Hepatic stellate cell (primary cell): ENCODE measurements around the gene EPHA6.
"Not testable (repeated sequence)": the region's sequence is repeated elsewhere in the genome, so short reads cannot be mapped to it uniquely, and the experiment has no call there.

Source experiments
- DNase-seq: peaks from one replicate; pipeline ENCODE4 v3.0.0; 2011; ENCODE audit warnings: low spot score

The EPHA6 gene

GRCh38 chr3:96915445-96915844 is 101.1 kb downstream of the EPHA6 start:
- no peak for DNase-seq

GRCh38 chr3:96931119-96931862 is 116.9 kb downstream of the EPHA6 start:
- DNase-seq = no peak

DNA sequence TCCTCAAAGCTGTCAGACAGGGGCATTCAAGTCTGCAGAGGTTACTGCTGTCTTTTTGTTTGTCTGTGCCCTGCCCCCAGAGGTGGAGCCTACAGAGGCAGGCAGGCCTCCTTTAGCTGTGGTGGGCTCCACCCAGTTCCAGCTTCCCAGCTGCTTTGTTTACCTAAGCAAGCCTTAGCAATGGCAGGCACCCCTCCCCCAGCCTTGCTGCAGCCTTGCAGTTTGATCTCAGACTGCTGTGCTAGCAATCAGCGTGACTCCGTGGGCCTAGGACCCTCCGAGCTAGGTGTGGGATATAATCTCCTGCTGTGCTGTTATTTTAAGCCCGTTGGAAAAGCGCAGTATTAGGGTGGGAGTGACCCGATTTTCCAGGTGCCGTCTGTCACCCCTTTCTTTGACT is 127.7 kb downstream of the EPHA6 start:
- DNase-seq = not testable (repeated sequence)

- no peak for DNase-seq
Measured at GRCh38 chr3:96958856-96959255, 144.5 kb downstream of the EPHA6 start.

DNA sequence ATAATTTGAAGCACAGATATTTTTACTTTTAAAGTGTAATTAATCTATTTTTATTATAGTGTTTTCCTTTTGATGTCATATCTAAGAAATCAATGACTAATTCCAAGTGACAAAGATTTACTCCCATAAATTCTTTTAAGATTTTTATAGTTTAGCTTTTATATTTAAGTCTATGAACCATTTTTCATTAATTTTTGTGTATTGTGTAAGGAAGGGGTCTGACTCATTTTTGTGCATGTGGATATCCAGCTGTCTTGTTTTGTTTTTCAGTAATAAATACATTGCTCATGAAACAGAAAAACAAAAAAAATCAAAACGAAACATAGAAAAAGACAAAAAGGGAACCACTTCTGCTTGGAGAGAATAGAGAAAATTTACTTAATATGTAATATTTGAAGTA is 145.1 kb downstream of the EPHA6 start:
- no peak for DNase-seq

- DNase-seq = no peak
Measured at GRCh38 chr3:96959901-96960641, 145.7 kb downstream of the EPHA6 start.

DNA sequence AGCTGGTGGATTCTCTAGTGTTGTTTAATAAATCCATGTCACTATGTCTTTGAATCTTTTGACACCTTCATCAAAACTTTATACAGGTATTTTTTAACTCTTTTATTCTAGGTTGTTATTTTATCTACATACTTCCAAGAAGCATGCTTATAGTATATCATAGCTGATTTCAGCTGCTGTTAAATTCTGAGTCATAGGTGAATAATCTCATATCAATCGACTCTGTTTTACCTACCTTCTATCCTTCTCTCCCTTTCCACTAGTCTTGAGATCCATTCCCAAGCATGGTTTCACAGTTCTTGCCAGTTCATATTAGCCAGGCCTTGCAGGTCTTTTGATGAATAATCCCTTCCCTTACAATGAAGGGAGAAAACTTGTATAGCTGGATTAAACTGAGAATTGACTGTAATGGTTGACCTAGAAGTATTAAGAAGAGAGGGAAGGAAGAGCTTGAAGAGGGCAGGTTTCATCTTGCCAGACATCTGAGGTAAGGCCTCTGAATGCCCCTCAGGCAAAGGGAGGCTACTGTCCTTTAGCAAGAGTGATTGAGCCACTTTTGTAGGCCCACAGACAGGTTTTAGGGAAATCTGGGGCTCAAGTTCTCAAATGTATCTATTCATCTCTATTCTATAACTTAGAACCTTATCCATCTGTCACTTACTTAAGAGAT is 146.4 kb downstream of the EPHA6 start:
- no peak for DNase-seq

DNA sequence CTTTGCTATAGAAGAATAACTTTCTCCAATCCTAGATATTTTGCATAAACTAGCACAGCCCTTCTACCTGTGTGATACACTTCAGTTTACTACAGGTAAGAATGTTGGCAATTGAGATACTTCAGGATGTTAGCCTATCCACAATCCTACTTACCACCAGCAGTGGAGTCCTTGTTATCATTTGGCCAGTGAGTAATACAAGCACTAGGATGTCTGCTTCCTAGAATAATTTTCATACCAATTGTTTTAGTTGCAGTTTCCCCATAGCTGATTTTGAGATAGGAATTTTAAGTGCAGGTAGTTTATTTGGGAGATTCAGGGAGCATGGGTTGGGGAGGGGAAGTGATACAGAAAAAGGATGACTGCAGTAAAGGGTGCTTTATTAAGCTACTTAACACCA is 147.2 kb downstream of the EPHA6 start:
- DNase-seq = no peak

- no peak for DNase-seq
Measured at GRCh38 chr3:96966181-96966929, 152.0 kb downstream of the EPHA6 start.

GRCh38 chr3:96970211-96970610 is 155.8 kb downstream of the EPHA6 start:
- no peak for DNase-seq

GRCh38 chr3:96977671-96978070 is 163.3 kb downstream of the EPHA6 start:
- no peak for DNase-seq

DNA sequence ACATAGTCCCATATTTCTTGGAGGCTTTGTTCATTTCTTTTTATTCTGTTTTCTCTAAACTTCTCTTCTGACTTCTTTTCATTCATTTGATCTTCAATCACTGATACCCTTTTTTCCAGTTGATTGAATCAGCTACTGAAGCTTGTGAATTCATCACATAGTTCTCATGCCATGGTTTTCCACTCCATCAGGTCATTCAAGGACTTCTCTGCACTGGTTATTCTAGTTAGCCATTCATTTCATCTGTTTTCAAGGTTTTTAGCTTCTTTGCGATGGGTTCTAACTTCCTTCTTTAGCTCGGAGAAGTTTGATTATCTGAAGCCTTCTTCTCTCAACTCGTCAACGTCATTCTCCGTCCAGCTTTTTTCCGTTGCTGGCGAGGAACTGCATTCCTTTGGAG is 169.3 kb downstream of the EPHA6 start:
- not testable (repeated sequence) for DNase-seq

- no peak for DNase-seq
Measured at GRCh38 chr3:96986241-96986640, 171.8 kb downstream of the EPHA6 start.

DNA sequence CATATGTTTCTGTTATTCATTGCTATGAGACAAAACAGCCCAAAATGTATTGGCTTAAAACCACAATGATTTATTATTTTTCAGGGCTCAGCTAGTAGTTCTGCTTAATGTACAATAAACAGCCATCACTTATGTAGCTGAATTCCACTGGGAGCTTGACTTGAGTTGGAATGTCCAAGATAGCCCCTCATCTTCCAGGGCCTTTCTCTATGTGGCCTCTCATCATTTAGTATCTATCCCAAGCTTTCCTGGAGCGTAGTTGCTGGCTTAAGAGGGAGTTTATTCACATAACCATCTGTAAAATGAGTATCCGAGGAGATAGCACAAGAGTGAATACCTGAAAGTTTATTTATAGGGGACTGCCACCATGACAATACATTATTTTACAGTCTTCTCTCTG is 176.8 kb downstream of the EPHA6 start:
- no peak for DNase-seq

GRCh38 chr3:96991800-96992365 is 177.5 kb downstream of the EPHA6 start:
- no peak for DNase-seq

DNA sequence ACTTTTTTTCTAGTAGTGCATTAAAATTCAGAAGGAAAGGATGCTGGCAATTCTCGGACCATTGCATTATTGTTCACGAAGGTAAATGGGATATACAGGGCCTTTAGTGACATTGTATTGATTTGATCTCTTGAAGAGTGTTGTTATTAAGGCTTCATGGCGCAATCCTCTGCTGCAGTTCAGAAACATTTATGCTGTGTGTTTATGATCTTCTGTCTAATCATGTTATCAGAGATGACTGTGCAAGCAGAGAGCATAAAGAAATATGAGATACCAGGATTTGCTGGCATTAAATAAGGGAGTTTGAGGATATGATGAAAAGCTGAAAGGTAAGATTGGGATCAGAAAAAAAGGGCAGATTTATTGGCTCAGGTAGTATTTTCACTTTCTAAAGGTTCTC is 180.6 kb downstream of the EPHA6 start:
- DNase-seq = no peak

DNA sequence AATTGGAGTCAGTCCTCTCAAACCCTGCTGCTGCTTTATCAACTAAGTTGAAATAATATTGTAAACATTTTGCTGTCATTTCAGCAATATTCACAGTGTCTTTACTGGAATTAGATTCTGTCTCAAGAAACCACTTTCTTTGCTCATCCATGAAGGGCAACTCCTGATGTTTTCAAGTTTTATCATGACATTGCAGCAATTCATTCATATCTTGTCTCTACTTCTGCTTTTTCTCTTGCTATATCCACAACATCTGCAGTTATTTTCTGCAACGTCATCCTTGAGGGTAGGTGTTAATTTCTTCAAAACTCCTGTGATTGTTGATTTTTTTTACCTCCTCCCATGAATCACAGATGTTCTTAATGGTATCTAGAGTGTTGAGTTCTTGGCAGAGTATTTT is 181.6 kb downstream of the EPHA6 start:
- DNase-seq = no peak

- no peak for DNase-seq
Measured at GRCh38 chr3:97001611-97002010, 187.2 kb downstream of the EPHA6 start.

DNA sequence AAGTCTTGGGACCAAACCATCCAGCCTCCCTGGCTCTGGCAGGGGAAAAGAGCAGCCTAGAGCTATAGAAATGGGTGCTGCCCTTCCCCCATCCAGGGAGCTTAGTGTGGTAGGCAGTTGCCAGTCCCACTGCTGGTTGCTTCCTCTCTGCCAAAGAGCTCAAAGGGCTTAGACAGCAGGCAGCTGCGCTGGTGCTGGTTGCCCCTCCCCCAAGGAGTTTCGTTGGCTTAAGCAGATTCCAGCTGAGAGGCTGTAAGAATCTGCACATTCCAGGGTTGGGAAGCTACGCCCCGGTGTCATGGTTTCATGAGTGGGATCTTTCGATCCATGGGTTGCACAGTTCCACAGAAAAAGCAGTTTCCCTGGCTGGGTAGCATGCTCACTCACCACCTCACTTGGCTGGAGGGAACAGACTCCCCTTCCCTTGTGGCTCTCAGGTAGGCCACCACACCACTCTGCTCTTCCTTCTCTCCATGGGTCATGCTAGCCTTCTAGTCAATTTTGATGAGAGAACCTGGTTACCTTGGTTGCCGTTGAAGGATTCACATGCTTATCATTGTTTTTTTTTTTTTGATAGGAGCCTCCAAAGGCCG is 195.1 kb downstream of the EPHA6 start:
- DNase-seq = no peak

DNA sequence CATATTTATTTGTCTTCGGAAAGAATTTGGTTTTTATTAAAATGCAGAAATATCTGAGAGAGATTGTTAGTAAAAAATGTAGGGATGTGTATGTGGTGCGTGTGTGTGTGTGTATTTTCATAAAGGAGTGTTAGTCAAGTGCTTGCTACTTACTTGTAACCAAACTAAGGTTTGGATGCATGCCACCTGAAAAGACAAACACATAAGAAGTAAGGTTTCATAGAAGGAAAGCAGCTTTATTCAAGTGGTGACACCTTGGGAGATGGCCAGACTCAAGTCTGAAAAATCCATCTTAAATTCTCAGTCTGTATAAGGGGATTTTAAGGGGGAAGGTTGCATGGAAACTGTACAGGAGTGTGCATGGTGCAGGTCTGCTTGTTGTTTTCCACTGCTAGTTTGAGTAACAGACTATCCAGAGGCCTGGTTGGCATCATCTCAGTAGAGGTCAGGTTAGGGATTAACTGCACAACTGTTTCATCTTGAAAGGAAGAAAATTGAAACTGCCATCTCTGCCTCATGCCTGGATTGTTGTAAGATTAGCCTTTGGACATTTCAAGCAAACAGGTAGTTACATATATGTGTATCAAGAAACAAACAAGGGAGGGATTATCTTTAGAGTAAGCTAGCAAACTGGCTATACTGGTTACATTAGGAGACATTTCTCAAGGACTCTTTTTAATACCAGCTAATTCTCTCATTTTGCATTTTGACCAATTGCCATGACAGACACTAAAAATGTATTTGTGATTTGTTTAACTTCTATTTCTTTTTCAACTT is 196.7 kb downstream of the EPHA6 start:
- DNase-seq = no peak

DNA sequence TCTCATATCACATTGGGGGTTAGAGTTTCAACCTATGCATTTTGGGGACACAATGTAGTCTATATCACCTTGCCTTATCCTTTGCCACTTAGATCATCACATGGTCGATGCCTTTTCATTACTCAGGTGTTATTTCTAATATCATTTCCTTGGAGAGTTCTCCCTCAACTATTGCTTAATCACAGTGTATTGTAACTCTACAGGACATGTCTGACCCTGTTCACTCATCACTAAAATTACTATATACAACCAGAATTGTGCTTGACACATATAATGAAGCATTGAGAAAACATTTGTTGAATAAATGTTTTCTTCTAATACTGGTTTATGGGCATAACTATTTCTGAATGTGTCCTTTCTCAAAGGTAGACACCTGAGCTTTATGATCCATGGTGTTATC is 207.4 kb downstream of the EPHA6 start:
- DNase-seq = no peak
